Upper lobe of left lung (tissue), 4 donors: ENCODE results near the gene CTNNBIP1.

ENCODE experiments used
- CTCF ChIP-seq, 6 experiments: fragments of 450-650 bp in 4 of 6; fragments of 200-600 bp in 2 of 6; sonication (generic) in 2 of 6; IDR thresholded peaks; one replicate each; pipeline ENCODE4 v1.5.1; 2016 to 2019; ENCODE audit warnings: antibody characterized with exemption in 6 of 6
- POLR2A ChIP-seq, 4 donors: fragments of 450-650 bp; IDR thresholded peaks; one replicate each; pipeline ENCODE4 v1.5.1; 2016 to 2017; ENCODE audit warnings: antibody characterized with exemption in 4 of 4, mild to moderate bottlenecking in 2 of 4
- POLR2AphosphoS5 ChIP-seq, 2 donors: sonication (generic); formaldehyde crosslinking; IDR thresholded peaks; one replicate each; pipeline ENCODE4 v1.5.1; 2017; ENCODE audit warnings: antibody characterized with exemption in 2 of 2

DNA sequence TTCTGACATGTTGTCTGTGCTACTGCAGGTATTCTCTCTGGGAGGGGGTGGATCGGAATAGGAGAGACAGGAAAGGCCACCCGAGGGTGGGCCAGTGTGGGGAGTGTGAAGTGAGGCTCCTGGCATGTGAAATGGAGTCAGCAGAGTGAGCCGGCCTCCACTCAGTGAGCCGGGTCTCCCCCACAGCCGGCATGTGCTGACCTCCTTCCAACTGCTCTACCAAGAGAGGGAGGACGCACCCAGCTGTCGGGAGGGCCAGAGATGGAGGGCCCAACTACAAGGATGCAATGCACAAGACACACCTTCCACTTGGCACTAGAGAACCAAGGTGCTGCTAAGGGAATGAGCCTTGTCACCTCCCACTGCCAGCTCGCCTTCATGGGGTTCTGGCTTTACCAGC is 58.1 kb downstream of the CTNNBIP1 start:
- TF ChIP-seq POLR2A (IDR thresholded peaks at IDR 0.05), result no peak
- TF ChIP-seq CTCF (IDR thresholded peaks at IDR 0.05), result no peak
- no peak for TF ChIP-seq POLR2AphosphoS5 (IDR thresholded peaks at IDR 0.05)
